Glomerular visceral epithelial cell (primary cell): ENCODE data around the gene PSIP1.
"Not testable (repeated sequence)": the region's sequence is repeated elsewhere in the genome, so short reads cannot be mapped to it uniquely, and the experiment has no call there.

ENCODE experiments used
- DNase-seq: peaks from one replicate; pipeline ENCODE4 v3.0.0-alpha.2; 2016; ENCODE audit errors: extremely low spot score

PSIP1 gene

GRCh38 chr9:15433191-15433590, 77.6 kb downstream of the PSIP1 start:
- DNase-seq, result no peak

GRCh38 chr9:15430920-15431844, 79.6 kb downstream of the PSIP1 start:
- DNase-seq, result no peak

DNA sequence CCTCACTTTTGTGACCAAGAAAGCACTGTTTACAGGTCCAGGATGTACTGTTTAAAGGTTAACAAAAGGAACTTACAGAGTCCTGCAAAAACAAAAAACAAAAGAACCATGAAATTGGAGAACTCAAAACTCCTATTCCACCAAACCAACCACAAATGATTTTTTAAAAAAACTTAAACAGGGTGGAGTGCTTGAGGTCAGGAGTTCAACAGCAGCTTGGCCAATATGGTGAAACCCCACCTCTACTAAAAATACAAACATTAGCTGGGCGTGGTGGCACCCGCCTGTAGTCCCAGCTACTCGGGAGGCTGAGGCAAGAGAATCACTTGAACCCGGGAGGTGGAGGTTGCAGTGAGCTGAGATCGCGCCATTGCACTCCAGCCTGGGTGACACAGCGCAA, 83.1 kb downstream of the PSIP1 start:
- DNase-seq, result not testable (repeated sequence)

DNA sequence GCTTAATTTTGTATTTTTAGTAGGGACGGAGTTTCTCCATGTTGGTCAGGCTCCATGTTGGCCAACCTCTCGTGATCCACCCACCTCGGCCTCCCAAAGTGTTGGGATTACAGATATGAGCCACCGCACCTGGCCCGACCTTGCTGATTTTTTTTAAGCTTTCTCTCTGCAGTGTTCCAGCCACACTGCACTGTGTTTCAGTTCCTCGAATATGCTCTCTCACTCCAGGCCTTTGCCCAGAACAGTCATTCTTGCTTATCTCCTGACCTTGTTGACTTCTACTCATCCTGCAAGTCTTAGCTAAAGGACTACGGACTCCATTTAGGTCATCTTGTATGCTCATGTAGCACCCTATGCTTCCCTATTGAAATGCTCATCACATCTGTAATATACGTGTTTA, 84.8 kb downstream of the PSIP1 start:
- no peak for DNase-seq

- peak; percentile 15 for DNase-seq
These were observed 87.4 kb downstream of the PSIP1 start for GRCh38 chr9:15423231-15423985.

DNA sequence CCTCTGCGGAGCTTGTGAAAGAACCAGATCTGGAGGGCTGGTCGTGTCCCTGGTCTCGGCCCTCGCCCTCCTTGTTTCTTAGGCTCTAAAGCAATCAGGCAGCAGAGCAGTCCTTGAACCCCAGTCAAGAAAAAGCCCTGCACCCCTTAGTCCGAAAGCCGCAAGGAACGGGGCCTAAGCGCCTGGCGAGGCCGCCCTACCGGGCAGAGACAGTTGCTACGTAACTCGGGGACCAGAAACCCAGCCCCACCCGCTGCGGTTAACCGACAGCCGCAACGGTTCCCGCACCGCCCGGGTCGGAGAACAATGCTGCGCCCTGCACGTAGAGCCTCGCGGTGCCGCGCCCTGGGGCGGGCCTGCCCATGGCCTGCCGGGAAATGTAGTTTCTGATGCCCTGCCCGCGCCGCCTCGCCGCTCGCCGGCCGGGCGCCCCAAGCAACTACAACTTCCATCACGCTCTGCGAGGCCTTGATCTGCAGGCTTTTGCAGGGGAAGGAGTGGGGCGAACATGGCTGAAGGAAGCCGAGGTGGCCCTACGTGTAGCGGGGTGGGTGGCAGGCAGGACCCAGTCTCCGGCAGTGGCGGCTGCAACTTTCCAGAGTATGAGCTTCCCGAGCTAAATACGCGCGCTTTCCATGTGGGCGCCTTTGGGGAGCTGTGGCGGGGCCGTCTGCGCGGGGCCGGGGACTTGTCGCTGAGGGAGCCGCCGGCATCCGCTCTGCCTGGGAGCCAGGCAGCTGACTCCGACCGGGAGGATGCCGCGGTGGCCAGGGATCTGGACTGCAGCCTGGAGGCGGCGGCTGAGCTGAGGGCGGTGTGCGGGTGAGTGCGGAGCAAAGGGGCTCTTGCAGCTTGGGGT, 88.2 kb downstream of the PSIP1 start, which contains the start of gene SNAPC3:
Gene SNAPC3 (plus strand): TSS at position 505 of the 859 bp plus-strand sequence. CDS start 4 bp downstream, at position 509.
- peak; percentile 95 for DNase-seq

DNA sequence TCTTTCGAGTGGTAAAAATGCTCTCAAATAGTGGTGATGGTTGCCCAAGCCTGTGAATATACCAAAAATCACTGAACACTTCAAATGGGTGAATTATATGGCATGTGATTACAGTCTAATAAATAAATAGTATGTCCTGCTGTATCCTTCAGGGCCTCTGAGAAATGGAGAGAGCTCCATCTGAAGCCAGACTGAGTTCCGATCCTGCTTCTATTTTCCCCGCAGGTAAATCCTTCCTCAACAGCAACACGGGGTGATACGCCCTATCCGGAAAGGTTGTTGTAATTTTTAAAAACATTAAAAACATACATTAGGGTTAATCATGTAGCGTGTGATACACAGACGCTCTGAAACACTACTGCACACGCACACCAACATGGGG, 88.8 kb downstream of the PSIP1 start:
- DNase-seq, result no peak

- no peak for DNase-seq
These were observed 89.2 kb downstream of the PSIP1 start for GRCh38 chr9:15421532-15421931.

DNA sequence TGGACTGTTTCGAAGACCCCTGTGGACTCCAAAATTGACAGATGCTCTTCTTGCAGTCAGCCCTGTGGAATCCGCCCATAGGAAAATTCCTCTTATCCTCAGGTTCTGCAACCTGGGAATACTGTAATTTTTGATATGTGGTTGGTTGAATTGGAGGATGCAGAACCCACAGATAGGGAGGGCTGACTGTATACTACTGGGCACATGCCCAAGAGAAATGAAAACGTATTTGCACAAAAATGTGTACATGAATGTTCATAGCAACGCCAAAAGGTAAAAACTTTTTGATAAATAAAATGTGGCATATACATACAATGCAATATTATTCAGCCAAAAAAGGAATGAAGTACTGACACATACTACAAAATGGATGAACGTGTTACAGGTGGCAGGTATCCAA, 90.0 kb downstream of the PSIP1 start:
- no peak for DNase-seq

GRCh38 chr9:15417626-15418025, 93.1 kb downstream of the PSIP1 start:
- no peak for DNase-seq

- DNase-seq, result peak; percentile 24
These were observed 93.9 kb downstream of the PSIP1 start for GRCh38 chr9:15416880-15417279.
